Middle frontal gyrus (tissue), 1 donor: ENCODE data around the gene CXorf65.

Experiments used
- DNase-seq: peaks from one replicate; pipeline ENCODE4 v3.0.0-alpha.2; 2015; ENCODE audit warnings: low spot score; ENCODE audit errors: extremely low spot score

CXorf65 gene

GRCh38 chrX:71106427-71106826, at the start of gene CXorf65:
CXorf65 (minus strand) TSS chrX:71106740; CDS start chrX:71106556, 184 bp downstream.
- DNase-seq: no peak

GRCh38 chrX:71154641-71155040, 48.1 kb upstream of the CXorf65 start:
- DNase-seq: no peak

GRCh38 chrX:71154196-71154595, 47.7 kb upstream of the CXorf65 start:
- no peak for DNase-seq

- no peak for DNase-seq
Observed at GRCh38 chrX:71151366-71151765, 44.8 kb upstream of the CXorf65 start.

- DNase-seq: no peak
Observed at GRCh38 chrX:71148278-71148663, 41.7 kb upstream of the CXorf65 start.

GRCh38 chrX:71147496-71148277, 41.1 kb upstream of the CXorf65 start:
- no peak for DNase-seq

GRCh38 chrX:71144651-71145050, 38.1 kb upstream of the CXorf65 start, which contains the start of gene NLGN3:
NLGN3 (plus strand) TSS chrX:71144841; CDS start chrX:71147750, 2,909 bp downstream.
- no peak for DNase-seq

GRCh38 chrX:71143508-71143907, 37.0 kb upstream of the CXorf65 start:
- no peak for DNase-seq

- no peak for DNase-seq
Observed at GRCh38 chrX:71140440-71140839, 33.9 kb upstream of the CXorf65 start.

- DNase-seq: no peak
Observed at GRCh38 chrX:71131510-71131909, 25.0 kb upstream of the CXorf65 start.

GRCh38 chrX:71128915-71129765, 22.6 kb upstream of the CXorf65 start:
- DNase-seq: no peak

- no peak for DNase-seq
Observed at GRCh38 chrX:71128166-71128833, 21.8 kb upstream of the CXorf65 start.

- no peak for DNase-seq
Observed at GRCh38 chrX:71118985-71119535, 12.5 kb upstream of the CXorf65 start.

GRCh38 chrX:71118032-71118984, 11.8 kb upstream of the CXorf65 start, which contains the start of gene MED12:
MED12 (plus strand) TSS chrX:71118596; CDS start chrX:71118755, 159 bp downstream.
- peak; percentile 75 for DNase-seq

- no peak for DNase-seq
Observed at GRCh38 chrX:71117358-71117757, 10.8 kb upstream of the CXorf65 start.

GRCh38 chrX:71111921-71112431, 5.4 kb upstream of the CXorf65 start:
- no peak for DNase-seq

- DNase-seq: no peak
Observed at GRCh38 chrX:71111141-71111843, 4.8 kb upstream of the CXorf65 start, which contains the start of gene IL2RG. IL2RG (minus strand) TSS chrX:71111577; CDS start chrX:71111539, 38 bp downstream.

- DNase-seq: no peak
Observed at GRCh38 chrX:71109051-71109450, 2.5 kb upstream of the CXorf65 start.

GRCh38 chrX:71107762-71108360, 1.3 kb upstream of the CXorf65 start:
- DNase-seq: no peak
